Lung microvascular endothelial cell (primary cell): Measurements from ENCODE around the gene NIPSNAP3A. TPM values are rescaled to one million over a fixed set of nuclear protein-coding genes. Genes with fewer than 3 reads are reported as not detected.

Source experiments
- DNase-seq, 2 donors: peaks; one replicate each; pipeline versions ENCODE4 v3.0.0 to v3.0.0-alpha.2; 2010; ENCODE audit warnings: low read depth in 2 of 2
- total RNA-seq: library from RNA; depleted of rRNA; stranded (reverse); fragments of >200 nt; gene quantifications from 2 replicates; pipeline ENCODE4 v1.2.1, GENCODE V29; 2014

The NIPSNAP3A gene
- total RNA-seq, 1 donor from 2014 or later = 33.9 TPM

DNA sequence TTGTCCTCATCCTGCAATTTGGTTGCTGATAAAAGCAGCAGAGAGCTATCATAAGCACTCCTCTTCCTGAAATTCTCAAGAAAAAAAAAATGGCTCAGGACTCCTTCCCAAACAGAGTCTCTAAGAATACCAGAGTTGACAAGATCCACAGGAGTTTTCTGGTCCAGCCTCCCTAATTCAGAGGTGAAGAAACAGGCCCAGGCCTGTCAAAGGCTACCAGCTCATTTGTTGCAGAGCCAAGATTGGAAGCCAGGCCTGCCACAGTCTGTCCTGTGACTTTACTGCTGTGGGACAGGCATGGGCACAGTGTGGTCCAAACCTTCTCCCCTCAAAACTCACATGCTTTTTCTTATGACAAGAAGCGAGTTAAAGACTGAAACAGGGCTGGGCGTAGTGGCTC lies 58.0 kb downstream of the NIPSNAP3A start:
- no peak for DNase-seq

DNA sequence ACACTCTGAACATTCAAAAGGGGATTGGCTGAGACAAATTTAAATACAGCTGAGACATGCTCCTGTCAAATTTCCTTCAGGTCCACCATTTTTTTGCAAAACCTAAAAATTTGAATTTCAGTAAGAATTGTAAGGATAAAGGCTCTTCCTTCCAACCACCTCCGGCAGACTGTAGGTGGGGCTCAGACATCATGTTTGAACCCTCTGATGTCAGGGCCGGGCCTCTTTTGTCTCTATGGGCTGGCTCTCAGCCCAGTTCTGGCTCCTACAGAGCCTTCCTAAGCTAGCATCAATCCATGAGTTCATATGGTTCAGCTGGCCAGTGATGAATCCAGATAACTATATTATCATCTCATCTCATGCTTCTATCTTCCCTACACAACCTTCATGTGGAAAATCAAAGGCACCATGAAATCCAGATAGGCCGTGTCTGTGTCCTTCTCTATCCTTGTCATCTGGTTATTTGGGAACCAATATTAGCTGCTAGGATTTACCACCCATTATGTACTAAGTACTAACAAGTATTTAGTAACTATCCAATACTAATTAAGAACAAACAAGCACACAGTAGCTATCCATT lies 60.6 kb downstream of the NIPSNAP3A start:
- DNase-seq = peak; percentile 74 to 75

Other genes with a start within 250 kb of the NIPSNAP3A start
- not detected in 2 replicates for gene OR13F1, start 243.4 kb upstream of the NIPSNAP3A start, total RNA-seq
- gene OR13C4, start 220.5 kb upstream of the NIPSNAP3A start, total RNA-seq = not detected in 2 replicates
- gene OR13C3, start 210.8 kb upstream of the NIPSNAP3A start, total RNA-seq = not detected in 2 replicates
- not detected in 2 replicates for gene OR13C8, start 178.5 kb upstream of the NIPSNAP3A start, total RNA-seq
- not detected in 2 replicates for gene OR13C5, start 148.3 kb upstream of the NIPSNAP3A start, total RNA-seq
- not detected in 2 replicates for gene OR13C2, start 142.1 kb upstream of the NIPSNAP3A start, total RNA-seq
- gene OR13C9, start 129.5 kb upstream of the NIPSNAP3A start, total RNA-seq = not detected in 2 replicates
- not detected in 2 replicates for gene OR13D1, start 53.2 kb upstream of the NIPSNAP3A start, total RNA-seq
- gene NIPSNAP3B, start 16.4 kb downstream of the NIPSNAP3A start, total RNA-seq = under 0.01 and 0.22 TPM in 2 replicates
- gene ABCA1, start 180.5 kb downstream of the NIPSNAP3A start, total RNA-seq = 2.2 and 10.5 TPM in 2 replicates